Activated CD8-positive, alpha-beta memory T cell treated with anti-CD3 and anti-CD28 coated beads for 36 hours (primary cell): Measurements from ENCODE around the gene GNL3. TPM values are rescaled to one million over a fixed set of nuclear protein-coding genes. Genes with fewer than 3 reads are reported as not detected.

Experiments
- CTCF ChIA-PET: fragments of 350-600 bp; sonication (Branson Sonifier 250); formaldehyde crosslinking; loops from one replicate; lab custom pipeline; 2021; ENCODE audit warnings: antibody characterized with exemption; lab: Charles Lee
- POLR2A ChIA-PET: fragments of 350-600 bp; sonication (Branson Sonifier 250); formaldehyde crosslinking; loops from one replicate; lab custom pipeline; 2021; ENCODE audit warnings: antibody characterized with exemption; lab: Charles Lee
- total RNA-seq, 2 experiments: library from RNA; stranded (reverse); gene quantifications; one replicate each; pipeline ENCODE4 v1.2.3, GENCODE V29; 2021

Gene GNL3
- total RNA-seq, 2 experiments from 2014 or later = 240 to 247 TPM

DNA sequence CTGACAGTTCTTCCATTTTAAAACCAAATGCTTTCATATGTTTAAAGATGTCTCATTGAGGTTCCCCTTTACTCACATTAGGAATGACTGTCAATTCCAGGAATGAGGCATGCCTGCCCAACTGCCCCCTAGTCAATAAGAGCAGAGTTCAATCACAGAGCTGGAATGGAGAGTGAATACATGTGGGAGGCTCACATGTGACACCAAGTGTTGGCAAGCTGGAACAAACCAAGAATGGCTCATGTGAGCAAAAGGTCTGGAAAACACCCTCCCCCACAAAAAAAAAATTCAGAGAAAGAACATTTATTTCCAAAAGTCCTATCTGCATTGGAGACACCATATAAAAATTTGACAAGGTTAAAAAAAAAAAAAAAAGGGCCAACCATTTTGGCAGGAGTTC lies 3.8 kb upstream of the GNL3 start:
- POLR2A ChIA-PET = interaction anchor here (0.6 kb wide), 1 partner anchor 11 kb away, joined by 6 read pairs; no protein-coding TSS in a partner anchor
- CTCF ChIA-PET = interaction anchor here (3.0 kb wide), 1 partner anchor 11 kb away, joined by 12 read pairs; no protein-coding TSS in a partner anchor

DNA sequence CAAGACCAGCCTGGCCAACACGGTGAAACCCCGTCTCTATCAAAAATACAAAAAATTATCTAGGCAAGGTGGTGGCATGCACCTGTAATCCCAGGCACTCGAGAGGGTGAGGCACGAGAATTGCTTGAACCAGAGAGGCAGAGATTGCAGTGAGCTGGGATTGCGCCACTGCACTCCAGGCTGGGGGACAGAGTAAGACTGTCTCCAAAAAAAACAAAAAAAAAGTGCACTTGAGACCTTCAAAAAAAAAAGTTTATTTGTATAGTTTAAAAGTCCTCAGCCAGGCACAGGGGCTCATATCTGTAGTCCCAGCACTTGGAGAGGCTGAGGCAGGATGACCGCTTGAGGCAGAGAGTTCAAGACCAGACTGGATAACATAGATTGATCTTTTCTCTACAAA lies 2.2 kb upstream of the GNL3 start:
- ChIA-PET POLR2A (interaction anchor here (0.6 to 0.7 kb wide), 2 partner anchors 9 to 147 kb away, joined by 3 read pairs; partner anchors contain the start of gene UQCC5), CTCF (interaction anchor here (0.7 to 3.0 kb wide), 2 partner anchors 13 to 205 kb away, joined by 4 to 12 read pairs; no protein-coding TSS in a partner anchor)

- CTCF ChIA-PET = interaction anchor here (0.7 to 3.0 kb wide), 2 partner anchors 13 to 206 kb away, joined by 4 to 12 read pairs; no protein-coding TSS in a partner anchor
Measured at GRCh38 chr3:52684184-52684583, 1.6 kb upstream of the GNL3 start.

GRCh38 chr3:52685285-52685708 lies 535 bp upstream of the GNL3 start:
- CTCF ChIA-PET = no interaction called here
- POLR2A ChIA-PET = interaction anchor here (1.2 to 1.8 kb wide), 2 partner anchors 14 to 21 kb away, joined by 3 to 8 read pairs; no protein-coding TSS in a partner anchor

More at GRCh38 chr3:52684184-52684583, 1.6 kb upstream of the GNL3 start:
- POLR2A ChIA-PET = interaction anchor here (0.6 to 1.8 kb wide), 2 partner anchors 13 to 148 kb away, joined by 3 to 8 read pairs; partner anchors contain the start of gene UQCC5

- POLR2A ChIA-PET = no interaction called here
- CTCF ChIA-PET = interaction anchor here (1.4 kb wide), 1 partner anchor 17 kb away, joined by 3 read pairs; no protein-coding TSS in a partner anchor
Measured at GRCh38 chr3:52688266-52688665, 2.4 kb downstream of the GNL3 start.

- ChIA-PET CTCF (no interaction called here), POLR2A (interaction anchor here (1.7 kb wide), 1 partner anchor 16 kb away, joined by 7 read pairs; the partner anchor contains the start of gene GLT8D1)
Measured at GRCh38 chr3:52689151-52689550, 3.3 kb downstream of the GNL3 start.

- CTCF ChIA-PET = interaction anchor here (0.6 kb wide), 1 partner anchor 353 kb away, joined by 3 read pairs; no protein-coding TSS in a partner anchor
- POLR2A ChIA-PET = no interaction called here
Measured at GRCh38 chr3:52690560-52690959, 4.7 kb downstream of the GNL3 start.

GRCh38 chr3:52693071-52693470 lies 7.2 kb downstream of the GNL3 start:
- ChIA-PET POLR2A (interaction anchor here (0.6 to 1.0 kb wide), 4 partner anchors 10 to 131 kb away, joined by 3 read pairs; no protein-coding TSS in a partner anchor), CTCF (interaction anchor here (0.8 to 1.1 kb wide), 2 partner anchors 36 to 341 kb away, joined by 3 read pairs; no protein-coding TSS in a partner anchor)

GRCh38 chr3:52694528-52695189 lies 8.8 kb downstream of the GNL3 start:
- CTCF ChIA-PET = no interaction called here
- POLR2A ChIA-PET = no interaction called here

GRCh38 chr3:52695798-52696671 lies 10.2 kb downstream of the GNL3 start:
- POLR2A ChIA-PET = no interaction called here

DNA sequence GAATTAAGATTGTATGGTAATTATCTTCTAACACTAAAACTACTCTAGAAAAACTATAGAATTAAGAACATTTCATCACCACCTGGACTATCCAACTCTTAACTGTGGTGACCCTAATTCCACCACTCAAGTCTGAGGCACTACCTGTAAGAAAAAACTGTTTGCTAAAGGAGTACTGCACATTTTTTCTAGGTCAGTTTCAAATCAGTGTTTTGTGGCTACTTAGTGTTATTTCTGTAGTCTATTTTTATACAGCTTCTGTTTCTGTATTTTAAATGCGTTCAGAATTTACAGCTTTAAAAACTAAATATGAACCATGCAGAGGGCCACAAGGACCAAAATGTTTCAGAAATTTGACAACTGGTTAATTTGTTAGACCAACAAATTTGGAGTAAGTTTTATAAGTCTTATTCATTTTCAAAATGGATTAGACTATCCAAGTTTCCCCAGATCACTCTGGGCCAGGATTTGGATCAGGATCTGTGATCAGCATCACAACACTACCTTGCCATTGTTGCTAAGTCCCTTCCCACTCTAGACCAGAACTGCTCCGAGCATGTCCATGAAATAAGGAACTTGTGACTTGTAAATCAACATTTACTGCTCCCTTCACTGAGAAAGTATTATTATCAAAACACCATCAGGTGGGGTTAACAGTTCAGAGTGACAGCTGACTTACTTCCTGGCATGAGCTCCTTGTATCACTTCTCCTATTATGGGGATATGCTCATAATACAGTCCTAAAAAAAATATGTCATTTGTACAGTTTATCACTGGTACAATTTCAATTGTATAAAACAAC lies 11.2 kb downstream of the GNL3 start:
- ChIA-PET CTCF (no interaction called here), POLR2A (no interaction called here)

More at GRCh38 chr3:52695798-52696671, 10.2 kb downstream of the GNL3 start:
- CTCF ChIA-PET = no interaction called here

DNA sequence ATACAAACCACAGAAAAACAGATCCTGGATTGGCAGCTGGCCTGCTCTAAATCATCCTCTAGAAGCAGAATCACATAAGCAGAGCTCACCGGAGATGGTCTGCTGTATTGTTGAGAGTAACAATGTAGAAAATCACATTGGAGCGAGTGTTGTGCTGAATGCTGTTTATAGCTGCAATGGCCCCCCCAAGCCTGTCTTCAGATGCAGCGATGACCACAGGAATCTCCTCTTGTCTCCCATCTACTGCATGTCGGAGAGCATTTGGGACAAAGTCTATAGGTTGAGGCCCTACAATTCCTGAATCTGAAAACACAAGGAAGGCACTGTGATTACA lies 11.8 kb downstream of the GNL3 start:
- CTCF ChIA-PET = no interaction called here
- POLR2A ChIA-PET = no interaction called here

DNA sequence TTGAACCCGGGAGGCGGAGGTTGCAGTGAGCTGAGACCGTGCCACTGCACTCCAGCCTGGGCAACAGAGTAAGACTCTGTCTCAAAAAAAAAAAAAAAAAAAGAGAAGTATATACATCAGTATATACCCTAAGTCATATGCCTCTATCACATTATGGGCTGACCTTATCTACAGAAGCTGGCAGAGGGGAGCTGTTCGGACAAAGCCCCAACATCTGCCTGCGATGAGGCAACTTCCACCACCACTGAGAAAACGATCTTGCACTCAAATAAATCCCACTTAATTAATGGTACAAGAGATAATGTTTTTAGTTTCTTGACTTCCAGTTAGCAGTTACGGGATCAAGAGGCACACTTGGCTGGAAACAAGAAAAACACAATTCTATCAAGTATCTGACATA lies 17.5 kb downstream of the GNL3 start:
- CTCF ChIA-PET = no interaction called here
- POLR2A ChIA-PET = interaction anchor here (0.6 kb wide), 1 partner anchor 194 kb away, joined by 4 read pairs; no protein-coding TSS in a partner anchor

GRCh38 chr3:52704611-52705437 lies 19.0 kb downstream of the GNL3 start:
- CTCF ChIA-PET = interaction anchor here (0.9 to 1.0 kb wide), 2 partner anchors 17 to 24 kb away, joined by 3 read pairs; no protein-coding TSS in a partner anchor
- POLR2A ChIA-PET = interaction anchor here (0.6 to 1.3 kb wide), 3 partner anchors 12 to 169 kb away, joined by 3 to 7 read pairs (median 3); partner anchors contain the start of gene UQCC5

DNA sequence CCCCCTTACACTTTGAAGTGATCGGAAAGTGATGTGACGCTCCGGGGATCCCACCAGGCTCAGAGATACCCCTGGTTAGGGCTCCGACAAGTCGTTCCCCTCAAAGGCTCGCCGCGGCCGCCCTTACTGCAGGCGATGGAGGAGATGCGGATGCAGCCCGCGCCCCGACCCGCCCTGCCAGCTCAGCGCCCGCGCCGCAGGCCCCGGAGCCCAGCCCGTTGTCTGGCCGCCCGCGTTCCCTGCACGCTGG lies 19.5 kb downstream of the GNL3 start:
- POLR2A ChIA-PET = interaction anchor here (0.6 to 1.3 kb wide), 4 partner anchors 13 to 192 kb away, joined by 3 to 7 read pairs (median 4); partner anchors contain the start of genes STIMATE and UQCC5
- CTCF ChIA-PET = interaction anchor here (0.9 to 1.0 kb wide), 2 partner anchors 17 to 24 kb away, joined by 3 read pairs; no protein-coding TSS in a partner anchor

- ChIA-PET POLR2A (interaction anchor here (0.5 to 1.3 kb wide), 7 partner anchors 13 to 192 kb away, joined by 3 to 7 read pairs (median 3); partner anchors contain the start of genes PBRM1, STIMATE and UQCC5), CTCF (interaction anchor here (0.6 to 1.0 kb wide), 3 partner anchors 25 to 473 kb away, joined by 3 read pairs; no protein-coding TSS in a partner anchor)
Measured at GRCh38 chr3:52705688-52706686, 20.2 kb downstream of the GNL3 start, which contains the start of the genes GLT8D1 and SPCS1. GLT8D1 (minus strand) TSS chr3:52705791; CDS start chr3:52700460, 5,331 bp downstream. SPCS1 (plus strand) TSS chr3:52706106; CDS start chr3:52706247, 141 bp downstream.
